ENCODE measurements around the gene IGFL3.
"Not testable (repeated sequence)": the region's sequence is repeated elsewhere in the genome, so short reads cannot be mapped to it uniquely, and the experiment has no call there.

Gene IGFL3

DNA sequence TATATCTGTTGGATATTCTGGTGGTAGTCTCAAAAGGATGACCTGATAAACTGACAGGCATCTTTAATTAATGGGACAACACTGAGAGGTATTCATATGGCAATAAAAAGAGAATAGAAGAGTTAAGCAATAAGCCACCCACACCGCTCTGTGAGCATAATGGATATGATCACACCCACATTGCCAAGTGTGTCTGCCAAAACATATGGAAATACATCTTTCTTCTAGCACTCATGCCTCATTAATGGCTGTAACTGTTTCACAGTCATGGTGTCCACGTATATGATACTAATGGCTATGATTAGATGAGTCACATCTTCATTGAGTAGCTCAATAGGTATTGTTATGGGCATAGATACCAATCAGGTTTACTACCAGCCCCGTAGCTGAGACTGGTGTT lies 13.1 kb downstream of the IGFL3 start:
- DNase-seq (ENCODE audit: low read depth in 2 of 2) = no peak
- TF ChIP-seq, protein P1, sequence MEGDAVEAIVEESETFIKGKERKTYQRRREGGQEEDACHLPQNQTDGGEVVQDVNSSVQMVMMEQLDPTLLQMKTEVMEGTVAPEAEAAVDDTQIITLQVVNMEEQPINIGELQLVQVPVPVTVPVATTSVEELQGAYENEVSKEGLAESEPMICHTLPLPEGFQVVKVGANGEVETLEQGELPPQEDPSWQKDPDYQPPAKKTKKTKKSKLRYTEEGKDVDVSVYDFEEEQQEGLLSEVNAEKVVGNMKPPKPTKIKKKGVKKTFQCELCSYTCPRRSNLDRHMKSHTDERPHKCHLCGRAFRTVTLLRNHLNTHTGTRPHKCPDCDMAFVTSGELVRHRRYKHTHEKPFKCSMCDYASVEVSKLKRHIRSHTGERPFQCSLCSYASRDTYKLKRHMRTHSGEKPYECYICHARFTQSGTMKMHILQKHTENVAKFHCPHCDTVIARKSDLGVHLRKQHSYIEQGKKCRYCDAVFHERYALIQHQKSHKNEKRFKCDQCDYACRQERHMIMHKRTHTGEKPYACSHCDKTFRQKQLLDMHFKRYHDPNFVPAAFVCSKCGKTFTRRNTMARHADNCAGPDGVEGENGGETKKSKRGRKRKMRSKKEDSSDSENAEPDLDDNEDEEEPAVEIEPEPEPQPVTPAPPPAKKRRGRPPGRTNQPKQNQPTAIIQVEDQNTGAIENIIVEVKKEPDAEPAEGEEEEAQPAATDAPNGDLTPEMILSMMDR (IDR thresholded peaks at IDR 0.05; ENCODE audit: low read depth, low read length) = no peak

DNA sequence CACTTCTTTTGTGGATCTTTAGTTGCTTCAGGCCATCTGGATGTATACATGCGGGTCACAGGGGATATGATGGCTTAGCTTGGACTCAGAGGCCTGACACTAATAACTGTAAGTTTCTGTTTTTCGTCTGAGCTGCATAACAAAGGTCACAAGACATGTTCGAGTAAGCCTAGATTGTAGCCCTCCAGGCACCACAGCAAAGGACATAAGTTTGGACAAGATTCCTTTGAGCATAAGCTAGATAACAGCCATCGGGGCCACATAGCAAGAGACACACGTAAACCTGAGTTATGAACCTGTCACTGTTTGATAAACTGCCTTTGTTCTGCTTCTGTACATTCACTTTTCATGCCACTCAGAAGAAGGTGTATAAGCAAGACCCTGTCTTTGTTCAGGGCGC lies 14.6 kb downstream of the IGFL3 start:
- no peak overlapping the region for H3K4me3 ChIP-seq (replicated peaks in 1 of 2; ENCODE audit: low read depth in 2 of 2, low read length in 2 of 2)
- TF ChIP-seq, protein P1 (IDR thresholded peaks at IDR 0.05; ENCODE audit: low read depth, low read length) = no peak
- no peak for DNase-seq (ENCODE audit: low read depth in 2 of 2)

More for the DNA sequence above, 13.1 kb downstream of the IGFL3 start:
- H3K4me3 ChIP-seq (replicated peaks in 1 of 2; ENCODE audit: low read depth in 2 of 2, low read length in 2 of 2) = no peak overlapping the region

DNA sequence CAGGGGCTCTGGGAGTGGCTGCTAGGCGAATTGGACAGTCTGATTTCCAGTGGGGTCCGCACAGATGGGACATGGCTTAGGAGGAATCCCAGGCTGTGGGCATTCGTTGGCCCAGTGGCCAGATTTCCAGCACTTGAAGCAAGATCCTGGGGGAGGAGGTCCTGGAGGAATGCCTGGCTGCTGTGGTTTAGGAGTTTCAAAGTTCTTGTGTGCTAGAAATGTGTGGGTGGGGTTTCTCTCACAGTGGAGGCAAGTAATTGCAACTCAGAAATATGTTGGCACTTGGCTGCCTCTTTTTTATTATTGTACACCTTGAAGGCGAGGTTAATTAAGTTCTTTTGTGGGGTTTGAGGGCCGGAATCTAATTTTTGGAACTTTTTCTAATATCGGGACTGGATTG lies 17.1 kb downstream of the IGFL3 start:
- DNase-seq (ENCODE audit: low read depth in 2 of 2) = peak; percentile 17 to 47
- TF ChIP-seq, protein P1 (IDR thresholded peaks at IDR 0.05; ENCODE audit: low read depth, low read length) = no peak
- H3K4me3 ChIP-seq (replicated peaks in 1 of 2; ENCODE audit: low read depth in 2 of 2, low read length in 2 of 2) = no peak overlapping the region

DNA sequence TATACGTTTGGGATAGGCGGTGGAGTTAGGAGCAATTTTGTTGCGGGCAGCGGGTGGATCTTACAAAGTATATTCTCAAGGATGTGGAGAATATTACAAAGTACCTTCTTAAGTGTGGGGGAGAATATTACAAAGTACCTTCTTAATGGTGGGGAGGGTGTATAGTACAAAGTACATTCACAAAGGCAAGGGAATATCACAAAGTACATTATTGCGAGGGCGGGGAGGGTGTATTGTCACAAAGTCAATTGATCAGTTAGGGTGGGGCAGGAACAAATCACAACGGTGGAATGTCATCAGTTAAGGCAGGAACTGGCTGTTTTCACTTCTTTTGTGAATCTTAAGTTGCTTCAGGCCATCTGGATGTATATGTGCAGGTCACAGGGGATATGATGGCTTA lies 22.2 kb downstream of the IGFL3 start:
- not testable (repeated sequence) for DNase-seq (ENCODE audit: low read depth in 2 of 2); H3K4me3 ChIP-seq (replicated peaks in 1 of 2; ENCODE audit: low read depth in 2 of 2, low read length in 2 of 2)

DNA sequence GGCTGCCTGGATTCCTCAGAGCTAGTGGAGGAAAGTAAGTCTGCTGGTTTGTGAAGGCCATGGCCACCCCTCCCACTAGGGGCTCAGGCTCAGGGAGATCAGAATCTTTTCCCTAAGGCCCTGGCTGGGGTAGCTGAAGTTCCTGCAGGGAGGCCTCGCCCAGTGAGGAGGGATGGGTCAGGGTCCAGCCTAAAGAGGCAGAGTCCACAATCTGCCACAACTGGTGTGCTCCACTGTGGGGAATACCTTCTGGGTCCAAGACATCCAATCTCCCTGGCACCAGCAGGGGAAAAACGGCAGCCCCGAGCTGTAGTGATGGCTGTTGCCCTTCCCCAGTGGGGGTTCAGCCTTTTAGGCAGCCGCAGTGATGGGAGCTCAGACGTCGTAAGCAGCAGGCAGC lies 23.2 kb downstream of the IGFL3 start:
- TF ChIP-seq, protein P1 (IDR thresholded peaks at IDR 0.05; ENCODE audit: low read depth, low read length) = no peak
- no peak for DNase-seq (ENCODE audit: low read depth in 2 of 2)
- H3K4me3 ChIP-seq (replicated peaks in 1 of 2; ENCODE audit: low read depth in 2 of 2, low read length in 2 of 2) = no peak overlapping the region

DNA sequence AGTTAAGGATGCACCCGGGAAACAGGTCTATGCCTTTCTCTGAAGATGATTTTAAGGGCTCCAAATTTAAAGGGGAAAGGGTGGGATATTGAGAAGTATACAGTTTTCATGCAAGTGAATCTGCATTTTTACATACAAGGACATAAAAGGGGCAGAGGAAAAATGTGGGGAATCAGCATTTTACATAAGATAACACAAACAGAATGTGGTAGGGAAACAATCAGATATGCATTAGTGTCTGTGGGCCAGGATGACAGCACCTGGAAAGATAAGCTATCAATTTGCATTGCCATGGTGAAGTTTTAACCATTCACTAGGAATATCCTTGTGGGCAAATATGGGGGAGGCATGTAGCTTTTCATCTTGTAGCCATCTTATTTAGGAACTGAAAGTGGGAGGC lies 24.1 kb downstream of the IGFL3 start:
- no peak for DNase-seq (ENCODE audit: low read depth in 2 of 2)
- no peak overlapping the region for H3K4me3 ChIP-seq (replicated peaks in 1 of 2; ENCODE audit: low read depth in 2 of 2, low read length in 2 of 2)
- TF ChIP-seq, protein P1 (IDR thresholded peaks at IDR 0.05; ENCODE audit: low read depth, low read length) = no peak

DNA sequence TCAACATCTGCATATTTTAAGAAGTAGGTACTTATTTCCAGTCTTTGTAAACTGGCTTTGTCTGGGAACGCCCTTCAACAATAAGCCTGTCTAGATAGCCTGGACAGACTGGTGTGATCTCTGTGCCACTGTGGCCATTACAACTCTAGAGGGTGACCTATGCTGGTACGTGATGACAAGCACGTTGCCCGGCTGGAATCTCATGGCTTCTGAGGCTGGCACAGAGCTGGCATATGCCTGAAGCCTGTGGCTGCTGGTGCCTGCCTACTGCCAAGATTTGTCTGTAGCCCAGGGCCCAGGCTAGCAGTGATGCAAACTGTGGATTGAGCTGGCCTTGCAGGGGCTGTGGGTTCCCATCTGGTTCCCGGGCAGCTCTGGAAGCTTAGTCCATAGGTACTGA lies 34.0 kb downstream of the IGFL3 start:
- H3K4me3 ChIP-seq (replicated peaks in 1 of 2; ENCODE audit: low read depth in 2 of 2, low read length in 2 of 2) = no peak overlapping the region
- TF ChIP-seq, protein P1 (IDR thresholded peaks at IDR 0.05; ENCODE audit: low read depth, low read length) = no peak
- DNase-seq (ENCODE audit: low read depth in 2 of 2) = no peak
